ENCODE results near the gene ARHGAP22.

DNA sequence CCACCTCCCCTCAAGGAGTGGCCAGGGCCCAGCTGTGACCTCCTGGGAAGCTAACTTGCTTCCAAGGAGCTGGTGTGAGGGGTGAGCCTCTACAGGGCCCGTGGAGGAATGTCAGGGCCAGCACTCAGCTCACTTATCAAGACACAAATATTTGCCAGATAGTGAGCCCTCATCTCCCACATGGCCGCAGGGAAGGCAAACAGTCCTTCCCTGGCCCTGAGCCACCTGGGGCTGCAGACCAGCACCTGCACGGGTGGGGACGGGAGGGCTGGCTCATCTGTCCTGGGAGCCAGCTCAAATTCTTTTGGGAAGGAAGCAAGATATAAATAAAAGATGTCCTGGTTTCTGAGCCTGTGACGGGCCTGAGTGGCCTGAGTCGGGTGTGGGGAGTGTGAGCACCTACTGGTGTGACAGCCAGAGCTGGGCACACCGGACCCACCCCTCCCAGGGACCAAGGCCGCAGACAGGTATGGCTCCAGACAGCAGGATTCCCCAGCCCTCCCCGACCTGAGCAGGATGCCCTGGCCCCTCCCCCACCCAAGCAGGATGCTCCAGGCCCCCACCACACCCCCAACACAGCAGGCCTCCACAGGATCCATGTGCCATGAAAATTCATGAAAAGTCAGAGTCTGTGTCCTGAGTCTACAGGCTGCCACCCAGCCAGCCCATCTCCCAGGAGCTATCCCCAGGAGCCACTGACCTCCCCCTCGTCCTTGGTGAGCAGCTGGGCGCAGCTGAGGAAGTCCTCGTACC lies 150.4 kb downstream of the ARHGAP22 start:
- TF ChIP-seq MEF2A (IDR thresholded peaks at IDR 0.05; ENCODE audit: borderline replicate concordance, low read depth) (no peak), NFIC (IDR thresholded peaks at IDR 0.05; ENCODE audit: borderline replicate concordance) (no peak), SMC3 (IDR thresholded peaks at IDR 0.05; ENCODE audit: low read depth, low read length) (no peak), TEAD4 (IDR thresholded peaks at IDR 0.05; ENCODE audit: borderline replicate concordance, insufficient read depth) (no peak), SIN3A (IDR thresholded peaks at IDR 0.05; ENCODE audit: borderline replicate concordance, low read depth, low read length) (no peak), NRF1 (IDR thresholded peaks at IDR 0.05; ENCODE audit: low read depth, low read length) (no peak), GABPA (IDR thresholded peaks at IDR 0.05; ENCODE audit: low read depth) (no peak), EP300 (IDR thresholded peaks at IDR 0.05; ENCODE audit: borderline replicate concordance in 1 of 2, low read depth in 1 of 2, low read length in 1 of 2) (no peak), RAD21 (IDR thresholded peaks at IDR 0.05; ENCODE audit: low read length) (no peak), EZH2phosphoT487 (IDR thresholded peaks at IDR 0.05; ENCODE audit: borderline replicate concordance, low read depth) (no peak), POLR2AphosphoS5 (IDR thresholded peaks at IDR 0.05; ENCODE audit: low read depth, low read length) (no peak), YY1 (IDR thresholded peaks at IDR 0.05; ENCODE audit: low read depth) (no peak)
- TF ChIP-seq, protein P1, sequence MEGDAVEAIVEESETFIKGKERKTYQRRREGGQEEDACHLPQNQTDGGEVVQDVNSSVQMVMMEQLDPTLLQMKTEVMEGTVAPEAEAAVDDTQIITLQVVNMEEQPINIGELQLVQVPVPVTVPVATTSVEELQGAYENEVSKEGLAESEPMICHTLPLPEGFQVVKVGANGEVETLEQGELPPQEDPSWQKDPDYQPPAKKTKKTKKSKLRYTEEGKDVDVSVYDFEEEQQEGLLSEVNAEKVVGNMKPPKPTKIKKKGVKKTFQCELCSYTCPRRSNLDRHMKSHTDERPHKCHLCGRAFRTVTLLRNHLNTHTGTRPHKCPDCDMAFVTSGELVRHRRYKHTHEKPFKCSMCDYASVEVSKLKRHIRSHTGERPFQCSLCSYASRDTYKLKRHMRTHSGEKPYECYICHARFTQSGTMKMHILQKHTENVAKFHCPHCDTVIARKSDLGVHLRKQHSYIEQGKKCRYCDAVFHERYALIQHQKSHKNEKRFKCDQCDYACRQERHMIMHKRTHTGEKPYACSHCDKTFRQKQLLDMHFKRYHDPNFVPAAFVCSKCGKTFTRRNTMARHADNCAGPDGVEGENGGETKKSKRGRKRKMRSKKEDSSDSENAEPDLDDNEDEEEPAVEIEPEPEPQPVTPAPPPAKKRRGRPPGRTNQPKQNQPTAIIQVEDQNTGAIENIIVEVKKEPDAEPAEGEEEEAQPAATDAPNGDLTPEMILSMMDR (IDR thresholded peaks at IDR 0.05): no peak
- TF ChIP-seq, protein P2, sequence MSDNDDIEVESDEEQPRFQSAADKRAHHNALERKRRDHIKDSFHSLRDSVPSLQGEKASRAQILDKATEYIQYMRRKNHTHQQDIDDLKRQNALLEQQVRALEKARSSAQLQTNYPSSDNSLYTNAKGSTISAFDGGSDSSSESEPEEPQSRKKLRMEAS (IDR thresholded peaks at IDR 0.05; ENCODE audit: low read depth): no peak
